ENCODE measurements around the gene FCHO1. TPM values are rescaled to one million over a fixed set of nuclear protein-coding genes. Genes with fewer than 3 reads are reported as not detected.

Gene FCHO1
- total RNA-seq, 1 donor from 2014 or later = 15.5 TPM

- Histone ChIP-seq H3K9me3 (ENCODE audit: low read depth) (no peaks in the 10 kb centered on the region), H3K4me3 (no peak overlapping the region), H3K79me2 (ENCODE audit: low read depth) (no peaks in the 10 kb centered on the region), H3K4me2 (no peak overlapping the region), H3K27ac (no peak overlapping the region), H4K20me1 (ENCODE audit: low read depth) (peaks cover 18% of the 10 kb centered on the region), H3K9ac (no peak overlapping the region), H2AFZ (replicated peaks) (no peak overlapping the region), H3K4me1 (no peaks in the 10 kb centered on the region), H3F3A (ENCODE audit: low read depth) (no peaks in the 10 kb centered on the region), H3K36me3 (no peaks in the 10 kb centered on the region), H3K27me3 (no peaks in the 10 kb centered on the region)
- peaks cover 3% of the 10 kb centered on the region for H3K27me3 Mint-ChIP-seq (ENCODE audit: insufficient read depth, low read depth)
- TF ChIP-seq EZH2phosphoT487 (IDR thresholded peaks at IDR 0.05) (no peak), CTCF (IDR thresholded peaks at IDR 0.05) (peak; percentile 79)
- H3K4me3 Mint-ChIP-seq = no peak overlapping the region
- H3K27ac Mint-ChIP-seq = no peak overlapping the region
- peaks cover 10% of the 10 kb centered on the region for H3K36me3 Mint-ChIP-seq
- H3K9me3 Mint-ChIP-seq = no peaks in the 10 kb centered on the region
- peak; percentile 59 for DNase-seq (ENCODE audit: low spot score)
- peaks cover 9% of the 10 kb centered on the region for H3K4me1 Mint-ChIP-seq
Measured at GRCh38 chr19:17784201-17785008, 33.1 kb downstream of the FCHO1 start.

- Histone ChIP-seq H3K4me3 (no peak overlapping the region), H3F3A (ENCODE audit: low read depth) (no peaks in the 10 kb centered on the region), H2AFZ (replicated peaks) (no peak overlapping the region), H3K4me1 (no peaks in the 10 kb centered on the region), H3K27me3 (no peaks in the 10 kb centered on the region), H3K79me2 (ENCODE audit: low read depth) (no peaks in the 10 kb centered on the region), H3K9ac (no peak overlapping the region), H3K4me2 (no peak overlapping the region), H3K36me3 (no peaks in the 10 kb centered on the region), H4K20me1 (ENCODE audit: low read depth) (peaks cover 14% of the 10 kb centered on the region), H3K27ac (no peak overlapping the region), H3K9me3 (ENCODE audit: low read depth) (no peaks in the 10 kb centered on the region)
- H3K36me3 Mint-ChIP-seq = peaks cover 8% of the 10 kb centered on the region
- H3K4me1 Mint-ChIP-seq = peaks cover 11% of the 10 kb centered on the region
- H3K4me3 Mint-ChIP-seq = no peak overlapping the region
- no peaks in the 10 kb centered on the region for H3K27me3 Mint-ChIP-seq (ENCODE audit: insufficient read depth, low read depth)
- TF ChIP-seq CTCF (IDR thresholded peaks at IDR 0.05) (no peak), EZH2 (IDR thresholded peaks at IDR 0.05) (no peak), EZH2phosphoT487 (IDR thresholded peaks at IDR 0.05) (no peak)
- no peak for DNase-seq (ENCODE audit: low spot score)
- H3K27ac Mint-ChIP-seq = no peak overlapping the region
- H3K9me3 Mint-ChIP-seq = no peaks in the 10 kb centered on the region
Measured at GRCh38 chr19:17787274-17787913, 36.1 kb downstream of the FCHO1 start.

GRCh38 chr19:17788632-17789031 is 37.4 kb downstream of the FCHO1 start:
- H3K9me3 ChIP-seq (ENCODE audit: low read depth) = no peaks in the 10 kb centered on the region
- no peak for DNase-seq (ENCODE audit: low spot score)
- H3K27ac Mint-ChIP-seq = no peak overlapping the region
- H3K4me1 ChIP-seq = no peaks in the 10 kb centered on the region
- H3K9me3 Mint-ChIP-seq = no peaks in the 10 kb centered on the region
- no peak overlapping the region for H3K4me2 ChIP-seq
- peaks cover 12% of the 10 kb centered on the region for H4K20me1 ChIP-seq (ENCODE audit: low read depth)
- no peak overlapping the region for H3K9ac ChIP-seq
- TF ChIP-seq EZH2 (IDR thresholded peaks at IDR 0.05) (no peak), EZH2phosphoT487 (IDR thresholded peaks at IDR 0.05) (no peak)
- H3K27ac ChIP-seq = no peak overlapping the region
- no peak overlapping the region for H3K4me3 Mint-ChIP-seq
- H3K36me3 Mint-ChIP-seq = peaks cover 5% of the 10 kb centered on the region
- peaks cover 5% of the 10 kb centered on the region for H3K27me3 ChIP-seq
- H3K27me3 Mint-ChIP-seq (ENCODE audit: insufficient read depth, low read depth) = peaks cover 3% of the 10 kb centered on the region
- no peak overlapping the region for H3K4me3 ChIP-seq
- H2AFZ ChIP-seq (replicated peaks) = no peak overlapping the region
- peaks cover 13% of the 10 kb centered on the region for H3K4me1 Mint-ChIP-seq
- H3F3A ChIP-seq (ENCODE audit: low read depth) = no peaks in the 10 kb centered on the region
- H3K36me3 ChIP-seq = no peaks in the 10 kb centered on the region
- H3K79me2 ChIP-seq (ENCODE audit: low read depth) = no peaks in the 10 kb centered on the region

Measured in neural progenitor cell (in vitro differentiated cells).